ENCODE data around the gene DOCK8. TPM values are rescaled to one million over a fixed set of nuclear protein-coding genes. Genes with fewer than 3 reads are reported as not detected.

DOCK8 gene
- total and polyA plus RNA-seq, 10 of the 15 experiments (the other 5 are each of a cell fraction or from before 2014, with no cell fraction given): 35.4 to 100 (median 44.7) TPM

DNA sequence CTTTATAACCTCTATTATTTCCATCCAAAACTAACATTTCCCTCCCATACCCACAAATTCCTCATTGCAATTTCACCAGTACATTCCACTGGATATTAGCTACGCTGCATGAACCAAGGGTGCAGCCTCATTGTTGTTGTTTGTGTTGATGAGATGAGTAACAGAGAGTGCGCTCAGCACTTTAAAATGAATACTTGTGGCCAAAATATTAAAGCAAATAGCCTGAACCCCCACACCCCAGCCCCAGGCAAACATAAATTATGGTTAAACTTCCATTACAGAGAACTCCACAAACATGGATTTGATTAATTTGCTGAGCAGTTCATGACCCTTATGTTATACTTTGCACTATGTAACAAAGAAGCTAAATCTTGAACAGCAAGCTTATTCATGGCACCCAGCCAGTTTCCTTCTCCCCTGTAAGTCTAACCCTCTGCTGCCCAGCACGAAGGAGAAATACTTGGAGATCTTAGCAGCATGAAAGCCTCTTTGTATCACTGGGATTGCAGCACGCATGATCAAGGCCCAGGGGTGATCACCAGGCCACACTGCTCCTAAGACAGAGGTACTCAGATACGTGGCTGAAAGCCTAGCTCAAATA is 205.0 kb downstream of the DOCK8 start:
- H3K79me2 ChIP-seq (ENCODE audit: control insufficient read depth, insufficient read depth, low read length): no peaks in the 10 kb centered on the region
- no peak overlapping the region for H3K4me3 ChIP-seq
- TSS peak; percentile 9 for BruUV-seq (replicated peaks)
- SMC1A ChIA-PET (ENCODE audit: uncharacterized antibody, unreplicated experiment): interaction anchor here (0.7 to 1.2 kb wide), 2 partner anchors 15 to 40 kb away, joined by 3 read pairs; no protein-coding TSS in a partner anchor
- no peaks in the 10 kb centered on the region for H3K27me3 ChIP-seq (replicated peaks in 1 of 2; ENCODE audit: control insufficient read depth in 2 of 2, insufficient read depth in 2 of 2, low read length in 1 of 2)
- H3K36me3 ChIP-seq (ENCODE audit: control insufficient read depth in 2 of 2, insufficient read depth in 2 of 2, low read length in 1 of 2): peaks cover 10 to 40% of the 10 kb centered on the region in 2 experiments
- TF ChIP-seq BHLHE40 (IDR thresholded peaks at IDR 0.05; ENCODE audit: borderline replicate concordance in 1 of 2, low read depth in 2 of 2, low read length in 1 of 2) (no peak), HDGF (IDR thresholded peaks at IDR 0.05) (no peak), KLF5 (IDR thresholded peaks at IDR 0.05; ENCODE audit: partially characterized antibody) (no peak), RAD21 (IDR thresholded peaks at IDR 0.05; ENCODE audit: insufficient read depth, low read depth, low read length) (no peak)
- TF ChIP-seq, protein P1, sequence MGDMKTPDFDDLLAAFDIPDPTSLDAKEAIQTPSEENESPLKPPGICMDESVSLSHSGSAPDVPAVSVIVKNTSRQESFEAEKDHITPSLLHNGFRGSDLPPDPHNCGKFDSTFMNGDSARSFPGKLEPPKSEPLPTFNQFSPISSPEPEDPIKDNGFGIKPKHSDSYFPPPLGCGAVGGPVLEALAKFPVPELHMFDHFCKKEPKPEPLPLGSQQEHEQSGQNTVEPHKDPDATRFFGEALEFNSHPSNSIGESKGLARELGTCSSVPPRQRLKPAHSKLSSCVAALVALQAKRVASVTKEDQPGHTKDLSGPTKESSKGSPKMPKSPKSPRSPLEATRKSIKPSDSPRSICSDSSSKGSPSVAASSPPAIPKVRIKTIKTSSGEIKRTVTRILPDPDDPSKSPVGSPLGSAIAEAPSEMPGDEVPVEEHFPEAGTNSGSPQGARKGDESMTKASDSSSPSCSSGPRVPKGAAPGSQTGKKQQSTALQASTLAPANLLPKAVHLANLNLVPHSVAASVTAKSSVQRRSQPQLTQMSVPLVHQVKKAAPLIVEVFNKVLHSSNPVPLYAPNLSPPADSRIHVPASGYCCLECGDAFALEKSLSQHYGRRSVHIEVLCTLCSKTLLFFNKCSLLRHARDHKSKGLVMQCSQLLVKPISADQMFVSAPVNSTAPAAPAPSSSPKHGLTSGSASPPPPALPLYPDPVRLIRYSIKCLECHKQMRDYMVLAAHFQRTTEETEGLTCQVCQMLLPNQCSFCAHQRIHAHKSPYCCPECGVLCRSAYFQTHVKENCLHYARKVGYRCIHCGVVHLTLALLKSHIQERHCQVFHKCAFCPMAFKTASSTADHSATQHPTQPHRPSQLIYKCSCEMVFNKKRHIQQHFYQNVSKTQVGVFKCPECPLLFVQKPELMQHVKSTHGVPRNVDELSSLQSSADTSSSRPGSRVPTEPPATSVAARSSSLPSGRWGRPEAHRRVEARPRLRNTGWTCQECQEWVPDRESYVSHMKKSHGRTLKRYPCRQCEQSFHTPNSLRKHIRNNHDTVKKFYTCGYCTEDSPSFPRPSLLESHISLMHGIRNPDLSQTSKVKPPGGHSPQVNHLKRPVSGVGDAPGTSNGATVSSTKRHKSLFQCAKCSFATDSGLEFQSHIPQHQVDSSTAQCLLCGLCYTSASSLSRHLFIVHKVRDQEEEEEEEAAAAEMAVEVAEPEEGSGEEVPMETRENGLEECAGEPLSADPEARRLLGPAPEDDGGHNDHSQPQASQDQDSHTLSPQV (IDR thresholded peaks at IDR 0.05): no peak
- intact Hi-C loops (cut with micrococcal nuclease; ENCODE audit: unreplicated experiment) (loop anchor here (5.0 kb wide), 1 partner anchor 47 kb away; no protein-coding TSS in a partner anchor), in situ Hi-C loops (cut with MboI) (no loop called here)
- FAIRE-seq (no peak), DNase-seq (ENCODE audit: low read depth, low spot score) (no peak), ATAC-seq (no peak)
- no peak overlapping the region for H2AFZ ChIP-seq (ENCODE audit: control insufficient read depth, low read depth, low read length)
- RAD21 ChIA-PET (ENCODE audit: unreplicated experiment): no interaction called here
- no peaks in the 10 kb centered on the region for H4K20me1 ChIP-seq (ENCODE audit: control insufficient read depth, insufficient read depth)
- no peaks in the 10 kb centered on the region for H3K9me3 ChIP-seq (replicated peaks; ENCODE audit: control insufficient read depth, insufficient read depth, low read length)
- POLR2A ChIA-PET: no interaction called here
- CTCF ChIA-PET: interaction anchor here (0.8 to 1.3 kb wide), 3 partner anchors 8 to 159 kb away, joined by 3 read pairs; no protein-coding TSS in a partner anchor
- no peak overlapping the region for H3K9ac ChIP-seq (ENCODE audit: control insufficient read depth, insufficient read depth, low read length)
- H3K4me2 ChIP-seq (ENCODE audit: control insufficient read depth, insufficient read depth): no peak overlapping the region
- no peak overlapping the region for H3K27ac ChIP-seq (ENCODE audit: control insufficient read depth, insufficient read depth)
- H3K4me1 ChIP-seq (ENCODE audit: control insufficient read depth, insufficient read depth, low read length): no peaks in the 10 kb centered on the region
- WGBS (ENCODE audit: insufficient coverage, insufficient replicate concordance, low lambda C conversion rate, missing lambda C conversion rate): 99% methylated on average over 5 of the region's 5 CpGs

Data from GM12878 (cell line).